ENCODE data around the gene TSPAN9.

- TF ChIP-seq CTCF (IDR thresholded peaks at IDR 0.05) (no peak), POLR2AphosphoS5 (IDR thresholded peaks at IDR 0.05) (no peak)
Measured at GRCh38 chr12:3304436-3305165, 227.4 kb downstream of the TSPAN9 start.
